Measurements from ENCODE around the gene HRG.
"Not testable (repeated sequence)": the region's sequence is repeated elsewhere in the genome, so short reads cannot be mapped to it uniquely, and the experiment has no call there.

The HRG gene

DNA sequence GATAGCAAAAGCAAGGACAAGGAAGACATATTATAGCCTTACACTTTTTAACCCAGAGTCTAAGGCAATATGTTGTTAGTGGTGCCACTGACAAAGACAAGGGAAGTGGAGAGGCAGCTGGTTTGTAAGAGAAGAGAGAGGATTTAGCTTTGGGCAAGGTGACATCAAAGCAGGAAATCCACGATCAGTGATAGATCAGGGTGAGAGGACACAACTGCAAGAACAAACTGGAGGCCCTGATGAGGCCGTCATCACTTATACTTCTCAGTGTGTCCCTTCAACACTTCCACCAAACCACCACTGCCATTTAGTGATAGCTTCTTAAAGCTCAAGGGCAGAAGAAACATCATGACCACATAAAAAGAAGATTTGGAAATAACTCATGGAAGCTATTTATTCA, 20.7 kb downstream of the HRG start:
- not testable (repeated sequence) for DNase-seq

DNA sequence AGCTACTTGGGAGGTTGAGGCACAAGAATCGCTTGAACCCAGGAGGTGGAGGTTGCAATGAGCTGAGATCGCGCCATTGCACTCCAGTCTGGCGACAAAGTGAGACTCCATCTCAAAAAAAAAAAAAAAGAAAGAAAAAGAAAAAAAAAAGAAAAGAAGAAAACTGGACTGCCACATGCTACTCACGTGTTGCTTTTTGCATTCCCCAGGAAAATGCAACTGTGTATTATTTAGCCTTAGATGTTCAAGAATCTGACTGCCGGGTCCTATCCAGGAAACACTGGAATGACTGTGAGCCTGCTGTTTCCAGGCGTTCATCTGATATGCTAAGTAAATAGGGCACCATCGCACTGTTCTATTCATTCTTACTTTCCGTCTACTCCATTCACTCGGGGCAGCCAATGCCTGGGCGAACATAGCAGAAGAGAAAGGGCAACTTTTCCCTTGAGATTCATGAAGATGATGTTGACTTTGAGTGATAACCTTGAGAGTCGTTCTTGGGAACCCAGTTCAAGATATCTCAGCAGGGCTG, 21.4 kb downstream of the HRG start:
- no peak for DNase-seq

DNA sequence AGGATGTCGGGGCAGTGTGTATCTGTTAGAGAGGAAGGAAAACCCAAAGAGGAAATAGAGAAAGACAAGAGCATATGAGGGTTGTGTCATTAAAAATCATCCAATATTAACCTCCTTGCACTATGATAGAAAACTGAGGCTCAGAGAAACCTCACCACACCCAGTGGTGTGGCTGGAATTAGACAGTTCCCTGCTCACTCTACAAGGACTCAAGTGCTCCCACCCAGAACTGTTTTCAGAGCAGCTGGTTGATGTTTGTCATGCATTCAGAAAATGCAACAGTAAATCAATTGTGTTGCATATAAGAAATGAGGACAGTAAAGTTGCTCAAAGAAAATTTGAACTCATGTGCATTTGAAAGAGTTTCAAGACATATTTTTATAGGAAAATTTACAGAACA, 24.5 kb downstream of the HRG start:
- not testable (repeated sequence) for DNase-seq

DNA sequence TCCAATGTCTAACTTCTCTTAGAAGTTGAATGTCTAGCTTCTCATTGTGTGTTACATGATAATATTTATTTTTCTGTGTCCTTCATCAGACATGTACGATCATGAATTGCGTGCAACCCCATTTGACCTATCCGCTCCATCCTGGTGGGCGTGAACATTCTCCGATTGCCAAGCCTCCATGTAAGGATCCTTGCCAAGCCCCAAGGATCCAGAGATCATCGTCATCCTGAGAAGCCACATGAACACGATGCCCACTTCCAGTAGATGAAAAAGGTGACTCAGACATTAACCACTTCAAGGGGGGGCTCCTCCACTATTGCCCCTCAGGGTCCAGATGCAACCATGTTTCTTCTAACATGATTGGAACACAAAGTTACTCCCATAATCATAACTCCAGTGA, 25.9 kb downstream of the HRG start:
- no peak for DNase-seq

DNA sequence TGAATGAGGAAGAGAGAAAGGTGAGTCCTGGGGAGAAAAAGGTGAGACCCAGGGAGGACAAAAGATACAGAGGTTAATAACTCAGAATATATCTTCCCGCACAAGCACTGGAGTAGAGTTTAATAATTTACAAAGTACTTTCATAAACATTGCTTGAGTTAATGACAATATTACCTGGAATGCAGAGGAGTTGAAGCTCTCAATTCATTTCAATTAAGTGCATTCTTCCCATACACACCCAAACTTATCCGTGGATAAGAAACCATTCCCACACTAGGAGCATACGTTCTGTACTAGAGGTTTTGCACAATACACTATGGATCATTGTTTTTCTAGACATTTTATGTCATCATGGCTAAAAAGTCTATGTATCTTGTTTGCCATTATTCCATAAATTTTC, 28.0 kb downstream of the HRG start:
- no peak for DNase-seq

DNA sequence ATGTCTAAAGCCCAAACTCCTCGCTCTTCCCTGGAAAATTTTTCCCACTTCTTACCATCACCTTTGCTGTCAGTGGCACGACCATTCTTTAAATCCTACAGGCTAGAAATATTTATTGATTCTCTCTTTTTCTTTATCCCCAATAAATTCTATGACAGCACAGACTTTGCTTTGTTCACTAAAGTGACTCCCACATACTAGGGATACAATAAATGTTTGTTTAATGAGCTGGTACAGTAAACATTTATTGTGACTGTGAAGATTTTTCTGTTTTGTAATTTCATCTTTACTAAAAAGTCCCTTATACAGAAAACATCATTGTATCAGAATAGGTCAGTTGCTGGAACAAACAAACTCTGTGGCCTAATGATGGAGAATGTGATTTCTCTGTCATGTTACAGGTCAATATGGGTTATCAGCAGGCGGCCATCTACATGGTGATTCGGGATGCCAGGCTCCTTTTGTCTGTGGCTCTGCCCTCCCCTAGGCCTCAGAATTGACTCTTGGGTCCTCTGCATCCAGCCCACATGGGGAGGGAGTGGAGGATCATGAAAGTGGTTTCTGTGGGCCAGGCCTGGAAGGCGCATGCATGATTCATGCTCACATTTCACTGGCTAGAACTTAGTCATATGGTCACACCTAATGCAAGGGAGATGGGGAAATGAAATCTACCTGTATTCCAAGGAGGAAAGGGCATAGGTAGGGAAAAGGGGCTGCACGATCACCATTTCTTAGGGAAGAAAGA, 28.6 kb downstream of the HRG start:
- no peak for DNase-seq

DNA sequence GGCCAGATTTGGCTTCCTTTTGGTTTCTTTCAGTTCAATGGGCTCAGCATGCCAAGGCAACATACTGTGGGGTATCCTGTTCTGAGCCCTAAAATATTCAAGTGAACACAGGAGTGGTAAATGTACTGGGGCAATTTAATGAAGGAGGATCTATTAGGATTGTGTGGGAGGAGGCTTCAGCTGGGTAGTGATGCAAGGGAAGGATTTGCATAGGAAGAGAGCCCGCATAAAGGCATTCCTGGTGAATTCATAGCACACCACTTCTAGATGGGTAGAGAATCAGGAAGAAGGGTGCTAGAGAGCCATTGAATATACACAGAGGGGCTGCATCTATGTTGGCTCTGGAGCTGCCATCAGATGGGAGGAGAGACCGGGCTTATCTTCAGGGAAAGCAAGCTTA, 30.7 kb downstream of the HRG start:
- no peak for DNase-seq

DNA sequence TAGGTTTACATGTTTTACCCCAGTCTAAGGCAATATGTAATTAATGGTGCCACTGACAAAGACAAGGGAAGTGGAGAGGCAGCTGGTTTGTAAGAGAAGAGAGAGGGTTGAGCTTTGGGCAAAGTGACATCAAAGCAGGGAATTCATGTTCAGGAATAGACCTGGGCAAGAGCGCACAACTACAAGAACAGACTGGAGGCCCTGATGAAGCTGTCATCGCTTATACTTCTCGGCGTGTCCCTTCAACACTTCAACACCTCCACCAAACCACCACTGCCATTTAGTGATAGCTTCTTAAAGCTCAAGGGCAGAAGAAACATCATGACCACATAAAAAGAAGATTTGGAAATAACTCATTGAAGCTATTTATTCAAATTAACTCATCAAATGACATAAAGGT, 31.7 kb downstream of the HRG start:
- DNase-seq: no peak

DNA sequence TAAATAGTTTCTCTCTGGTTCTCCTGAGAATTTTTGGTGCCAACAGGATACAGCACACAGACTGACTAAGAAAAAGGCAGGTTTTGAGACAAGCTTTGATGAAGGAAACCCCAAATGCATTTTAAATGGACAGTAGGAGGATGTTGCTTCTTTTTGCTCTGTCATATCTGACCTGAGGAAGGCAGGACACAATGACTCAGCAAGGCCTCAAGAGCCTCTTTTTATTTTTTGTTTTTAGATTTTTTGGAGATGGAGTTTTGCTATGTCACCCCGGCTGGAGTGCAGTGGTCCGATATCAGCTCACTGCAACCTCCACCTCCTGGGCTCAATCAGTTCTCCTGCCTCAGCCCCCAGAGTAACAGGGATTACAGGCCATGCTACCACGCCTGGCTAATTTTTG, 34.5 kb downstream of the HRG start:
- DNase-seq: no peak

DNA sequence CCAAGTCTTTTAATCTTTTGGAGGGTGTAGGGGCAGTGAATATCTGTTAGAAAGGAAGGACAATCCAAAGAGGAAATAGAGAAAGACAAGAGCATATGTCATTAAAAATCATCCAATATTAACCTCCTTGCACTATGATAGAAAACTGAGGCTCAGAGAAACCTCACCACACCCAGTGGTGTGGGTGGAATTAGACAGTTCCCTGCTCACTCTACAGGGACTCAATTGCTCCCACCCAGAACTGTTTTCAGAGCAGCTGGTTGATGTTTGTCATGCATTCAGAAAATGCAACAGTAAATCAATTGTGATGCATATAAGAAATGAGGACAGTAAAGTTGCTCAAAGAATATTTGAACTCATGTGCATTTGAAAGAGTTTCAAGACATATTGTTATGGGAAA, 36.6 kb downstream of the HRG start:
- not testable (repeated sequence) for DNase-seq

DNA sequence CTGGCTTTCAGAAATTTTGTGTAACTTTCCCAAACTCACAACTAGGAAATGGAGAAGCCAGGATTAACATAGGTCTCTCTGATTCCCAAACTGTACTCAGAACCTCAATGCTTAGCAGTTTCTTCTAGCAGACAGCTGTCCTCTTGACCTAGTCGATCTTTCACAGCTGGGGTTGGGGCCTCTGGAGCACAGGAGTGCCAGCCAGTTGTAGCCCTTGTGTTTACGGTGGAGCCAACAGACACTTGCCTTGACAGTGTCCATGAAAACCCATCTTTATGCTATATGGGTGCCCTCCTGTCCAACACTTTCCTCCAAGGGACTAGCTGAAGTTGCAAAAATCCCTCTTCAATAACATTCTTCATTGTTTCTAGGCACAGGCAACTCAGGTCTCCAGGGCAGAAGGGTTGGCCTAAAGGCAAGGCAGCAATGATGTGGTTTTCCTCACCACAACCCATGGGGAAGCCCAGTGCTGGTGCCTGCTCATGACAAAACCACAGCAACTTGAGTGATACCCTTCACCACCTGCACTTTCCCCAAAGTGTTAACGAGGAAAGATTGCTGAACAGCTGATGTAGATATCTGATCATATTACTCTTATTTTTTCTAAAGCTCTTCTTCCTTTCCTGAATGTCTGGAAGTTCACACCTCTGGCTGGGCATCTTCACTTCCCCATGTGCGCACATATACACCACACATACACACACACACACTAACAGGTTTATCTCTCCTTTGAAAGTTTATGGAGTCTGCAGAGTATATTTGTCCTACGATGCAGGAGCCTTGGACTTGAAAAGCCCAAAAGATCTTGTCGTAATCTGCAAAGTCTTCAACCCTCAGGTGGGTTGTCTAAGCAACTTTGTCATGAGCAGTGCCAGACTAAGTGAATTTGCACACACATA, 40.3 kb downstream of the HRG start:
- no peak for DNase-seq

DNA sequence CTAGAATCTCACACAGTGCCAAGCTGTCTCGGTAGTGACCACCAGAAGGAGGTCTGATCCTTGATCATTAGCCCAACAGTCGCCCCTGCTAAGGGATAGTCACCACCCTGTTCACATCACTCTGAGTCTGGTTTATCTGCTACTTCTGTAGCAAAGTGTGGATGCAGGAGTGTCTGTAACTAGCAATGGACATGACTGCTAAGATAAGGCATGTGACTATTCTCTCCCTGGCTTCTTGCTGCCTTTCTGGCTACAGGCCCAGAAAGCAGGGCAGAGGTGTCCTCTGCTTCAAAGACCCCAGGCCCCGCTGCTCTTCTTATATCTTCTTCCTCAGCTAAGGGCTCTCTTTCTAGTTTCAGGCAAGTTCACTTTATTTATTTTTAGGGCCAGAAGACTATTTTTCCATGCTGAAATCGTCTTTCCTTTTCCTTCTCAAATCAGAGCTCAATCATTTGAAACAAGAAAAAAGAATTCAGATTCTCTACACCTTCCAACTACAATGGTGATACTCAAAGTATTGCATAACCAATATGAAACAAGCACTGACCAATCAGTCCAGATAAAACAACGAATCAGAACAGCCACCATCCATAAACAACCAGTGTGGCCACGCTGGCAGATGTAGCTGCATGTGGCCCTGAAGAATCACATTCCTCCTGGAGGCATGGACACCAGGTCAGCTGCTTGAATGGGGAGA, 43.3 kb downstream of the HRG start:
- no peak for DNase-seq

DNA sequence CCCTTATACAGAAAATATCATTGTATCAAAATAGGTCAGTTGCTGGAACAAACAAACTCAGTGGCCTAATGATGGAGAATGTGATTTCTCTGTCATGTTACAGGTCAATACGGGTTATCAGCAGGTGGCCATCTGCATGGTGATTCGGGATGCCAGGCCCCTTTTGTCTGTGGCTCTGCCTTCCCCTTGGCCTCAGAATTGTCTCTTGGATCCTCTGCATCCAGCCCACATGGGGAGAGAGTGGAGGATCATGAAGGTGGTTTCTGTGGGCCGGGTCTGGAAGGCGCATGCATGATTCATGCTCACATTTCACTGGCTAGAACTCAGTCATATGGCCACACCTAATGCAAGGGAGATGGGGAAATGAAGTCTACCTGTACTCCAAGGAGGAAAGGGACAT, 44.9 kb downstream of the HRG start:
- DNase-seq: not testable (repeated sequence)

DNA sequence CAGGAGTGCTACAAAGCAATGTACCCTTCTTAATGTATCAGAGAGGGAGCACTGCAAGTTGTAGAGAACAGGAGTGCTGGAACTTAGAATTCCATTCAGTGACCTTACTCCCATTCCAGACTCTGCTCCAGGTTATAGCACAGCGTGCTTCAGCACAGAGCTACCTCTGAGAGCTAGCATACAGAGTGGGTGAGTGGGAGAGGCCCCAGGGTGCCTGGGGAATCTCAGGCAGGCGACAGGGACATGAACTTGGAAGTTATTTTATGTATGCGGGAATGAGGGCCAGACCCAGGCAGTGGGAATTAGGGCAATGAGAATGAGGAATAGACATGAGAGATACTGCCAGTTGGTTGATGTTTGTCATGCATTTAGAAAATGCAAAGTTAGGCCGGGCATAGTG, 47.7 kb downstream of the HRG start:
- no peak for DNase-seq

DNA sequence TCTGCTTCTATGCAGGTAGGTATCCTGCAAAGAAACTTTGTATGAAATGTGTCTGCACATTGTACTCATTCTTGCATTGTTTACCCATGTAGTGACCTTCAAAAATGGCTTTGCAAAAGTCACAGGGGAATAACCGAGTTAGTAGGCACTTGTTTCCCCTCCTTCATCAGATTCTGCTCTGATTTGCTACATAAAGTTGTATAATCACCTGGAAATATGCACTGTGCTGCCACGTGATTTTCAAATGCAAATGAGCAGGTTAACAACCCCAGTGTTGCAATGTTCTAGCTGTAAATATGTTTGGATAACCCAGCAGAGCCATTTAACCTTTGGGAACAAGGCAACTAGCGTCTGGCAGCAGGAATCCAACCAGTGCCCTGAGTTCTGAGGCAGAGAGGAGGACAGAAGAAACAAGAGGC, 51.2 kb downstream of the HRG start, which contains the start of gene KNG1:
Gene KNG1, plus strand, starts transcription at position 321 of the 419 bp plus-strand sequence. CDS start 184 bp downstream, outside the sequence.
- no peak for DNase-seq

DNA sequence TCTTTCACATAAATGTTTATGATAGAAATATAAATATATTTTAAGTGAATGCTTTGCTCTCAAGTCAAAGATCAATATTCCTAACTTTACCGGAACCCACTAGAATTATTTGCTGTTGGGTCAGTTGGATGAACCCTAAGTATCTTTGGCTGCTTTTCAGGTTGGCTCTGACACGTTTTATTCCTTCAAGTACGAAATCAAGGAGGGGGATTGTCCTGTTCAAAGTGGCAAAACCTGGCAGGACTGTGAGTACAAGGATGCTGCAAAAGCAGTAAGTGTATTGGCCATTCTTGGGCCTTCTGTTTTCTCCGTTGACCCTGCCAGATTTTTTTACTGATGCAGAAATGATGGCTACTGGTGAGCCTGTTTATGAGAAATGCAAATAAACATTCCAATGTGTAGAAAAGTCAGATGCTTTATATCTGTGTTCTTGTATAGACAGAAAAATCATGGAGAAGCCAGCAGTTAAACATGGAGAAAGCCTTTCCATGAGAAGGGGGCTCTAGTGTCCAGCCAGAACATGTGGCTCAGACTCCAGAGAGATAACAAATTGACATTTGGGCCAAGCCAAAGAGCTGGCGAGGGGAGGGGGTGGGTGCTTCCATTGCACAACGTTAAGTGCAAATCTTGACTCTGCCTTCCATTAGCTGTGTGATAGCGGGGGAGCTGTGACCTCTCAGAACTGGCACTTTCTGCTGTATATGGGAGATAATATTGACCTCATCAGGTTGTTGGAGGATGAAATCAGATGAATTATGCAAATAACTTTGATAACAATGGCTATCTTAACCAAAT, 54.3 kb downstream of the HRG start:
- no peak for DNase-seq

DNA sequence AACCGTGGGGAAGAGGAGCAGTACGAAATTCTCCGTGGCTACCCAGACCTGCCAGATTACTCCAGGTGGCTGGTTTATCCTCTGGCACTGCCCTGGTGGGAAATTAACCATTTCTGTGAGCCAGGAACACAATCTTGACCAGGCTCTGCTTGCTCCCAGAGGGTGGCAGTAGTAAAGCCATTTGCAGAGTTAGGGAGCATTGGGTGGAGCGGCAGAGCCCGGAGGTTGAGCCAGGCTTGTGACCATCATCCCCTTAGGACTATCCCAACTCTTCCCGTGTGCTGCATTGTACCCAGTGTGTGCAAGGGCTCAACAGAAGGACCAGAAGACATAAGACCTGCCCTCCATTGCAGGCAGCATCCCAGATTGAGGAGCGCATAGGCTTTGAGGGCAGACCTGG, 56.6 kb downstream of the HRG start:
- no peak for DNase-seq

DNA sequence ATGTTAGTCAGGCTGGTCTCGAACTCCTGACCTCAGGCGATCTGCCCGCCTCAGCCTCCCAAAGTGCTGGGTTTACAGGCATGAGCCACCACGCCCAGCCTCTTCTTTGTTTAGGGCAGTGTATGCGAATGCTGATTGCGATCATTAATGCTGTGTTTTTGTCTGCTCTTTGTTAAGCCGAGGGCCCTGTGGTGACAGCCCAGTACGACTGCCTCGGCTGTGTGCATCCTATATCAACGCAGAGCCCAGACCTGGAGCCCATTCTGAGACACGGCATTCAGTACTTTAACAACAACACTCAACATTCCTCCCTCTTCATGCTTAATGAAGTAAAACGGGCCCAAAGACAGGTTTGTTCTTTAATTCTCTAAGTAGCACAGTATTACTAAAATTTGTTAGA, 59.1 kb downstream of the HRG start:
- DNase-seq: no peak
